ENCODE measurements around the gene DLG2.
"Not testable (repeated sequence)": the region's sequence is repeated elsewhere in the genome, so short reads cannot be mapped to it uniquely, and the experiment has no call there.

The DLG2 gene

GRCh38 chr11:84833488-84834088 is 793.6 kb downstream of the DLG2 start:
- no peak for DNase-seq (ENCODE audit: low read depth)

- no peak for DNase-seq (ENCODE audit: low read depth)
Measured at GRCh38 chr11:84830372-84830771, 796.8 kb downstream of the DLG2 start.

- DNase-seq (ENCODE audit: low read depth): no peak
Measured at GRCh38 chr11:84829162-84829561, 798.0 kb downstream of the DLG2 start.

- DNase-seq (ENCODE audit: low read depth): no peak
Measured at GRCh38 chr11:84828616-84829015, 798.5 kb downstream of the DLG2 start.

GRCh38 chr11:84825106-84825660 is 802.0 kb downstream of the DLG2 start:
- DNase-seq (ENCODE audit: low read depth): no peak

GRCh38 chr11:84824624-84825023 is 802.5 kb downstream of the DLG2 start:
- DNase-seq (ENCODE audit: low read depth): no peak

GRCh38 chr11:84819537-84819936 is 807.6 kb downstream of the DLG2 start:
- no peak for DNase-seq (ENCODE audit: low read depth)

- DNase-seq (ENCODE audit: low read depth): no peak
Measured at GRCh38 chr11:84819128-84819527, 808.0 kb downstream of the DLG2 start.

- DNase-seq (ENCODE audit: low read depth): no peak
Measured at GRCh38 chr11:84817998-84818397, 809.1 kb downstream of the DLG2 start.

- no peak for DNase-seq (ENCODE audit: low read depth)
Measured at GRCh38 chr11:84812471-84812969, 814.6 kb downstream of the DLG2 start.

GRCh38 chr11:84806354-84806753 is 820.8 kb downstream of the DLG2 start:
- no peak for DNase-seq (ENCODE audit: low read depth)

- DNase-seq (ENCODE audit: low read depth): no peak
Measured at GRCh38 chr11:84804041-84804440, 823.1 kb downstream of the DLG2 start.

GRCh38 chr11:84800755-84801346 is 826.3 kb downstream of the DLG2 start:
- no peak for DNase-seq (ENCODE audit: low read depth)

GRCh38 chr11:84799112-84799511 is 828.0 kb downstream of the DLG2 start:
- DNase-seq (ENCODE audit: low read depth): no peak

- no peak for DNase-seq (ENCODE audit: low read depth)
Measured at GRCh38 chr11:84795698-84796097, 831.4 kb downstream of the DLG2 start.

- DNase-seq (ENCODE audit: low read depth): no peak
Measured at GRCh38 chr11:84794663-84795443, 832.3 kb downstream of the DLG2 start.

- DNase-seq (ENCODE audit: low read depth): no peak
Measured at GRCh38 chr11:84793318-84793717, 833.8 kb downstream of the DLG2 start.

- no peak for DNase-seq (ENCODE audit: low read depth)
Measured at GRCh38 chr11:84790849-84791427, 836.2 kb downstream of the DLG2 start.

- DNase-seq (ENCODE audit: low read depth): no peak
Measured at GRCh38 chr11:84788220-84788619, 838.9 kb downstream of the DLG2 start.

- not testable (repeated sequence) for DNase-seq (ENCODE audit: low read depth)
Measured at GRCh38 chr11:84784158-84784557, 843.0 kb downstream of the DLG2 start.

- DNase-seq (ENCODE audit: low read depth): no peak
Measured at GRCh38 chr11:84780689-84781293, 846.4 kb downstream of the DLG2 start.

GRCh38 chr11:84775503-84775902 is 851.6 kb downstream of the DLG2 start:
- DNase-seq (ENCODE audit: low read depth): no peak
